Measurements from ENCODE around the gene MCM3.

GRCh38 chr6:52304983-52305390 lies 20.4 kb upstream of the MCM3 start:
- TF ChIP-seq CTCF (IDR thresholded peaks at IDR 0.05) (no peak), EZH2 (IDR thresholded peaks at IDR 0.05; ENCODE audit: borderline replicate concordance, insufficient read depth, low read depth, low read length, poor library complexity, severe bottlenecking) (no peak)
